Gastrocnemius medialis (tissue), 4 donors: ENCODE data around the gene CHST15.

ENCODE experiments used
- POLR2A ChIP-seq, 2 donors: fragments of 450-650 bp; IDR thresholded peaks; one replicate each; pipeline ENCODE4 v1.6.1; 2017; ENCODE audit warnings: antibody characterized with exemption in 2 of 2, mild to moderate bottlenecking in 2 of 2, moderate library complexity in 2 of 2
- TF ChIP-seq, protein P1 (sequence below), 5 experiments: fragments of 450-650 bp in 3 of 5; fragments of 200-600 bp in 2 of 5; sonication (generic) in 2 of 5; IDR thresholded peaks in 4 of 5; conservative IDR thresholded peaks in 1 of 5; 1 replicate in 4 of 5; 2 replicates in 1 of 5; pipeline ENCODE4 v1.5.1; 2016 to 2019; ENCODE audit warnings: antibody characterized with exemption in 5 of 5, mild to moderate bottlenecking in 3 of 5, moderate library complexity in 3 of 5

DNA sequence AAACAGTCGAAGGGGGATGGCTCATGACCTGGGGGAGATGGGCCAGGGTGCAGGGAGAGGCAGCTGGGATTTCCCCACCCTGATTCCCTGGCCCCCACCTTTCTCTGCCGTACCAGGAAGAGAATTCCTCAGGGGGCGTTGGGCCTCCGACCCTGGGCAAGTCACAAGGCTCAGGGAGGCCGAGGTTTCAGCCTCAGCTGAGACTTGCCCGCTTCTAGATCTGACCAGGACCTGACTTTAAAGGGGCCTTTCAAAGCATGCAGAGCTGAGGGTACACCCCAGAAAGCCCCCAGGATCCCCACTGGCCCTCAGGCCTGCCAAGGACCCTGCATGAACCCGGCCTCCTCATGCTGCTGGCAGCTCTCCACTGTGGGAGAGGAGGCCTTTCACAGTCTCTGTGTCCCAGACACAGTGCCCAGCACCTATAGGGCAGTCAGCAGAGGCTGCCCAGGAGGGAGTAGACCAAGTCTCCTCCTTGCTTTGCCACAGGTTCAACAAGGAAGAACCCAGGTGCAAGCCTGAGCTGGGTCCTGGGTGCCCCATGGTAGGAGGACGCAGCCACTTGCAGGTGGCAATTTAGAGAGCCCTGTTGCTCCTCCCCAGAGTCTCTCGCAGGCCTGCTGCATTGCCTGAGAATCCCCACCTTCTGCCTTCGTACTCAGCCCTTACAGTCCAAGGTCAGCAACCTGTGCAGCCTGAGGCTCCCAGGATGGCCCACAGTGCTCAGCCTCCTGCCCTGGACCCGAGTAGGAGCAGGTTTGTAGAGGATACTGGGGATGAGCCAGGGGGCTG lies 89.3 kb downstream of the CHST15 start:
- TF ChIP-seq, protein P1, sequence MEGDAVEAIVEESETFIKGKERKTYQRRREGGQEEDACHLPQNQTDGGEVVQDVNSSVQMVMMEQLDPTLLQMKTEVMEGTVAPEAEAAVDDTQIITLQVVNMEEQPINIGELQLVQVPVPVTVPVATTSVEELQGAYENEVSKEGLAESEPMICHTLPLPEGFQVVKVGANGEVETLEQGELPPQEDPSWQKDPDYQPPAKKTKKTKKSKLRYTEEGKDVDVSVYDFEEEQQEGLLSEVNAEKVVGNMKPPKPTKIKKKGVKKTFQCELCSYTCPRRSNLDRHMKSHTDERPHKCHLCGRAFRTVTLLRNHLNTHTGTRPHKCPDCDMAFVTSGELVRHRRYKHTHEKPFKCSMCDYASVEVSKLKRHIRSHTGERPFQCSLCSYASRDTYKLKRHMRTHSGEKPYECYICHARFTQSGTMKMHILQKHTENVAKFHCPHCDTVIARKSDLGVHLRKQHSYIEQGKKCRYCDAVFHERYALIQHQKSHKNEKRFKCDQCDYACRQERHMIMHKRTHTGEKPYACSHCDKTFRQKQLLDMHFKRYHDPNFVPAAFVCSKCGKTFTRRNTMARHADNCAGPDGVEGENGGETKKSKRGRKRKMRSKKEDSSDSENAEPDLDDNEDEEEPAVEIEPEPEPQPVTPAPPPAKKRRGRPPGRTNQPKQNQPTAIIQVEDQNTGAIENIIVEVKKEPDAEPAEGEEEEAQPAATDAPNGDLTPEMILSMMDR (IDR thresholded peaks at IDR 0.05 in 4 of 5, conservative IDR thresholded peaks at IDR 0.05 in 1 of 5), result no peak
- TF ChIP-seq POLR2A (IDR thresholded peaks at IDR 0.05), result no peak
